Measurements from ENCODE around the gene RPS27.

- no peak for TF ChIP-seq CTCF (IDR thresholded peaks at IDR 0.05)
- no peak for TF ChIP-seq REST (IDR thresholded peaks at IDR 0.05; ENCODE audit: insufficient read depth in 1 of 2, low read depth in 2 of 2, low read length in 1 of 2)
These were observed 44.6 kb upstream of the RPS27 start for GRCh38 chr1:153945795-153946621.
